ENCODE measurements around the gene TTC22. TPM values are rescaled to one million over a fixed set of nuclear protein-coding genes. Genes with fewer than 3 reads are reported as not detected.

TTC22 gene
- total RNA-seq, 1 experiment from 2014 or later = not detected

GRCh38 chr1:54811739-54812655, 10.9 kb upstream of the TTC22 start:
- in situ Hi-C loops (cut with HindIII; ENCODE audit: low pct_unique_long_range_greater_than_20kb, low sequenced_read_pairs) = no loop called here
- no peak for DNase-seq (ENCODE audit: low read depth)

- in situ Hi-C loops (cut with HindIII; ENCODE audit: low pct_unique_long_range_greater_than_20kb, low sequenced_read_pairs) = no loop called here
These were observed 9.9 kb upstream of the TTC22 start for GRCh38 chr1:54811066-54811465.

GRCh38 chr1:54810153-54810942, 9.2 kb upstream of the TTC22 start:
- DNase-seq (ENCODE audit: low read depth) = peak; percentile 61

More at GRCh38 chr1:54811066-54811465, 9.9 kb upstream of the TTC22 start:
- no peak for DNase-seq (ENCODE audit: low read depth)

GRCh38 chr1:54809496-54810074, 8.5 kb upstream of the TTC22 start:
- DNase-seq (ENCODE audit: low read depth) = no peak
- in situ Hi-C loops (cut with HindIII; ENCODE audit: low pct_unique_long_range_greater_than_20kb, low sequenced_read_pairs) = no loop called here

More at GRCh38 chr1:54810153-54810942, 9.2 kb upstream of the TTC22 start:
- in situ Hi-C loops (cut with HindIII; ENCODE audit: low pct_unique_long_range_greater_than_20kb, low sequenced_read_pairs) = no loop called here

GRCh38 chr1:54808443-54809207, 7.5 kb upstream of the TTC22 start:
- in situ Hi-C loops (cut with HindIII; ENCODE audit: low pct_unique_long_range_greater_than_20kb, low sequenced_read_pairs) = no loop called here
- DNase-seq (ENCODE audit: low read depth) = no peak

GRCh38 chr1:54807756-54808155, 6.6 kb upstream of the TTC22 start:
- in situ Hi-C loops (cut with HindIII; ENCODE audit: low pct_unique_long_range_greater_than_20kb, low sequenced_read_pairs) = no loop called here
- no peak for DNase-seq (ENCODE audit: low read depth)

GRCh38 chr1:54806931-54807611, 5.9 kb upstream of the TTC22 start:
- in situ Hi-C loops (cut with HindIII; ENCODE audit: low pct_unique_long_range_greater_than_20kb, low sequenced_read_pairs) = no loop called here
- DNase-seq (ENCODE audit: low read depth) = peak; percentile 50

GRCh38 chr1:54805981-54806381, 4.9 kb upstream of the TTC22 start:
- in situ Hi-C loops (cut with HindIII; ENCODE audit: low pct_unique_long_range_greater_than_20kb, low sequenced_read_pairs) = no loop called here
- no peak for DNase-seq (ENCODE audit: low read depth)

GRCh38 chr1:54805466-54805865, 4.3 kb upstream of the TTC22 start:
- in situ Hi-C loops (cut with HindIII; ENCODE audit: low pct_unique_long_range_greater_than_20kb, low sequenced_read_pairs) = no loop called here
- no peak for DNase-seq (ENCODE audit: low read depth)

- DNase-seq (ENCODE audit: low read depth) = no peak
- in situ Hi-C loops (cut with HindIII; ENCODE audit: low pct_unique_long_range_greater_than_20kb, low sequenced_read_pairs) = no loop called here
These were observed 3.5 kb upstream of the TTC22 start for GRCh38 chr1:54804471-54805132.

GRCh38 chr1:54803761-54804470, 2.8 kb upstream of the TTC22 start:
- peak; percentile 46 for DNase-seq (ENCODE audit: low read depth)
- in situ Hi-C loops (cut with HindIII; ENCODE audit: low pct_unique_long_range_greater_than_20kb, low sequenced_read_pairs) = no loop called here

- no peak for DNase-seq (ENCODE audit: low read depth)
- in situ Hi-C loops (cut with HindIII; ENCODE audit: low pct_unique_long_range_greater_than_20kb, low sequenced_read_pairs) = no loop called here
These were observed 853 bp downstream of the TTC22 start for GRCh38 chr1:54800041-54800898.

GRCh38 chr1:54798769-54799641, 2.1 kb downstream of the TTC22 start:
- peak; percentile 69 for DNase-seq (ENCODE audit: low read depth)
- in situ Hi-C loops (cut with HindIII; ENCODE audit: low pct_unique_long_range_greater_than_20kb, low sequenced_read_pairs) = no loop called here

- no peak for DNase-seq (ENCODE audit: low read depth)
- in situ Hi-C loops (cut with HindIII; ENCODE audit: low pct_unique_long_range_greater_than_20kb, low sequenced_read_pairs) = no loop called here
These were observed 2.9 kb downstream of the TTC22 start for GRCh38 chr1:54798206-54798605.

- DNase-seq (ENCODE audit: low read depth) = no peak
- in situ Hi-C loops (cut with HindIII; ENCODE audit: low pct_unique_long_range_greater_than_20kb, low sequenced_read_pairs) = no loop called here
These were observed 4.2 kb downstream of the TTC22 start for GRCh38 chr1:54796902-54797301.
